ENCODE data around the gene CFAP97D2. TPM values are rescaled to one million over a fixed set of nuclear protein-coding genes. Genes with fewer than 3 reads are reported as not detected.

CFAP97D2 gene
- polyA plus RNA-seq, 1 donor from 2014 or later, result not detected

DNA sequence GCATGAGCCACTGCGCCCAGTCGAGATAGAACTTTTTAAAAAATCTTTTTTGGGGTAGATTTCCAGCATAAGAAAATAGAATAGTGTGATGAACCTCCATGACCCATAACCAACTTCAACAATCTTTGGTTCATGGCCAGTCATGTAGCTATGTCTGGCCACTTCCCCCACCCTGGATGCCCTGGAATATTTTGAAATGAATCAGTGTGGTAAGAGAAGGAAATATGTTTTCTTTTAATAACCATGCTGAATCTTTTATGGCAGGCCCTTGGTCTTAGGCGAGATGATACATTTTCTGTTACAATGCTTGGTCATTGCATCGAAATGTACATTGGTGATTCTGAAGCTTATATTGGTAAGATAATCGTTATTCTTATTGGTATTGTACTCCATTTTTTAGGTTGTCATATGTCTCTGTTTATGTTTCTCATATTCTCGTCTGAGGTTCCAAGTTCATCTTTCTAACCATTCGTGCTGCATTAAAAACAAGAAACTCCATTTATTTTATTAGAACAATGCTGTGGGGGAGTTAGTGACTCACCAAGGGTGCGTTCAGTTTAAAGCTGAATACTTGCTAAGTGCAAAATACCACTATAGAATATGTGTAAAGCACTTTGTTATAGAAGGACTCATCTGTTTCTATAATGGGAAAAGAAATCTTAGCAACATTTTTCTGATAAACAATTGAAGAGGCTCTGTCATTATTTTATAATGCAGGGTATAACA lies 86.0 kb downstream of the CFAP97D2 start:
- no peaks in the 10 kb centered on the region for H3K9me2 ChIP-seq (ENCODE audit: insufficient read depth, low read length)
- no peak overlapping the region for H3K9ac ChIP-seq (ENCODE audit: low read length)
- H3K79me2 ChIP-seq (replicated peaks; ENCODE audit: insufficient read depth, low read length), result no peaks in the 10 kb centered on the region
- H3K9me3 ChIP-seq (ENCODE audit: low read length), result no peaks in the 10 kb centered on the region
- no peaks in the 10 kb centered on the region for H4K20me1 ChIP-seq (ENCODE audit: insufficient read depth)
- no peak overlapping the region for H3K4me3 ChIP-seq (ENCODE audit: low read length)
- no peak overlapping the region for H3K27ac ChIP-seq (ENCODE audit: low read length)
- no peak for TF ChIP-seq RAD21 (conservative IDR thresholded peaks at IDR 0.05)
- TF ChIP-seq EP300 (conservative IDR thresholded peaks at IDR 0.05; ENCODE audit: poor library complexity, severe bottlenecking), result no peak
- TF ChIP-seq, protein P1, sequence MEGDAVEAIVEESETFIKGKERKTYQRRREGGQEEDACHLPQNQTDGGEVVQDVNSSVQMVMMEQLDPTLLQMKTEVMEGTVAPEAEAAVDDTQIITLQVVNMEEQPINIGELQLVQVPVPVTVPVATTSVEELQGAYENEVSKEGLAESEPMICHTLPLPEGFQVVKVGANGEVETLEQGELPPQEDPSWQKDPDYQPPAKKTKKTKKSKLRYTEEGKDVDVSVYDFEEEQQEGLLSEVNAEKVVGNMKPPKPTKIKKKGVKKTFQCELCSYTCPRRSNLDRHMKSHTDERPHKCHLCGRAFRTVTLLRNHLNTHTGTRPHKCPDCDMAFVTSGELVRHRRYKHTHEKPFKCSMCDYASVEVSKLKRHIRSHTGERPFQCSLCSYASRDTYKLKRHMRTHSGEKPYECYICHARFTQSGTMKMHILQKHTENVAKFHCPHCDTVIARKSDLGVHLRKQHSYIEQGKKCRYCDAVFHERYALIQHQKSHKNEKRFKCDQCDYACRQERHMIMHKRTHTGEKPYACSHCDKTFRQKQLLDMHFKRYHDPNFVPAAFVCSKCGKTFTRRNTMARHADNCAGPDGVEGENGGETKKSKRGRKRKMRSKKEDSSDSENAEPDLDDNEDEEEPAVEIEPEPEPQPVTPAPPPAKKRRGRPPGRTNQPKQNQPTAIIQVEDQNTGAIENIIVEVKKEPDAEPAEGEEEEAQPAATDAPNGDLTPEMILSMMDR (IDR thresholded peaks at IDR 0.05; ENCODE audit: poor library complexity, severe bottlenecking), result no peak
- no peak for TF ChIP-seq SMC3 (conservative IDR thresholded peaks at IDR 0.05; ENCODE audit: poor library complexity)
- no peak for TF ChIP-seq TAF1 (IDR thresholded peaks at IDR 0.05; ENCODE audit: low read depth)
- no peak for TF ChIP-seq EZH2 (IDR thresholded peaks at IDR 0.05; ENCODE audit: borderline replicate concordance, insufficient read depth, low read length, poor library complexity, severe bottlenecking)
- TF ChIP-seq MXI1 (conservative IDR thresholded peaks at IDR 0.05; ENCODE audit: poor library complexity, severe bottlenecking), result no peak
- TF ChIP-seq, protein P2, sequence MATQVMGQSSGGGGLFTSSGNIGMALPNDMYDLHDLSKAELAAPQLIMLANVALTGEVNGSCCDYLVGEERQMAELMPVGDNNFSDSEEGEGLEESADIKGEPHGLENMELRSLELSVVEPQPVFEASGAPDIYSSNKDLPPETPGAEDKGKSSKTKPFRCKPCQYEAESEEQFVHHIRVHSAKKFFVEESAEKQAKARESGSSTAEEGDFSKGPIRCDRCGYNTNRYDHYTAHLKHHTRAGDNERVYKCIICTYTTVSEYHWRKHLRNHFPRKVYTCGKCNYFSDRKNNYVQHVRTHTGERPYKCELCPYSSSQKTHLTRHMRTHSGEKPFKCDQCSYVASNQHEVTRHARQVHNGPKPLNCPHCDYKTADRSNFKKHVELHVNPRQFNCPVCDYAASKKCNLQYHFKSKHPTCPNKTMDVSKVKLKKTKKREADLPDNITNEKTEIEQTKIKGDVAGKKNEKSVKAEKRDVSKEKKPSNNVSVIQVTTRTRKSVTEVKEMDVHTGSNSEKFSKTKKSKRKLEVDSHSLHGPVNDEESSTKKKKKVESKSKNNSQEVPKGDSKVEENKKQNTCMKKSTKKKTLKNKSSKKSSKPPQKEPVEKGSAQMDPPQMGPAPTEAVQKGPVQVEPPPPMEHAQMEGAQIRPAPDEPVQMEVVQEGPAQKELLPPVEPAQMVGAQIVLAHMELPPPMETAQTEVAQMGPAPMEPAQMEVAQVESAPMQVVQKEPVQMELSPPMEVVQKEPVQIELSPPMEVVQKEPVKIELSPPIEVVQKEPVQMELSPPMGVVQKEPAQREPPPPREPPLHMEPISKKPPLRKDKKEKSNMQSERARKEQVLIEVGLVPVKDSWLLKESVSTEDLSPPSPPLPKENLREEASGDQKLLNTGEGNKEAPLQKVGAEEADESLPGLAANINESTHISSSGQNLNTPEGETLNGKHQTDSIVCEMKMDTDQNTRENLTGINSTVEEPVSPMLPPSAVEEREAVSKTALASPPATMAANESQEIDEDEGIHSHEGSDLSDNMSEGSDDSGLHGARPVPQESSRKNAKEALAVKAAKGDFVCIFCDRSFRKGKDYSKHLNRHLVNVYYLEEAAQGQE (IDR thresholded peaks at IDR 0.05; ENCODE audit: borderline replicate concordance), result no peak
- TF ChIP-seq POLR2AphosphoS5 (IDR thresholded peaks at IDR 0.05), result no peak
- H3K4me2 ChIP-seq (ENCODE audit: low read length), result no peak overlapping the region
- H3F3A ChIP-seq (ENCODE audit: insufficient read depth, low read length, poor library complexity, severe bottlenecking), result no peaks in the 10 kb centered on the region
- H3K36me3 ChIP-seq (ENCODE audit: insufficient read depth, low read length), result peaks cover 13% of the 10 kb centered on the region
- no peaks in the 10 kb centered on the region for H3K27me3 ChIP-seq (ENCODE audit: insufficient read depth, low read depth, low read length)
- H2AFZ ChIP-seq (ENCODE audit: low read depth, low read length), result no peak overlapping the region

DNA sequence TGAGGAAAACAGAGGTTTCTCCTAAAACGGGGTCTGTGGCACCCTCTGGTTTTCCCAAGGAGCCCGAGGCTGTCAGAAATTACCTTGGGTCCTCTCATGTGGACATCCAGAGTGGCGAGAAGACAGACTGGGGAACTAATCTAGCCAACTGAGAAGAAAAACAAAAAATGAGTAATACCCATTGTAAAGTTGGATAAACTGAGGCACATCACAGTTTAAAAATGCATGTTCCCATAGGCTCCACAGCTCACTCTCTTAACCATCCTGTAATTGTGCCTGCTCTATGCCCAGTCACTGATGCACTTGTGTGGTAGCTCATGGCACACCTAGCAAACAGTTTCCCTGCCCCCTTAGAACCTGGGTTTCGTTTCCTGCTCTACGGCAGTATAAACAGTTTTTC lies 87.2 kb downstream of the CFAP97D2 start:
- no peaks in the 10 kb centered on the region for H3F3A ChIP-seq (ENCODE audit: insufficient read depth, low read length, poor library complexity, severe bottlenecking)
- no peaks in the 10 kb centered on the region for H3K27me3 ChIP-seq (ENCODE audit: insufficient read depth, low read depth, low read length)
- H3K36me3 ChIP-seq (ENCODE audit: insufficient read depth, low read length), result peaks cover 13% of the 10 kb centered on the region
- no peaks in the 10 kb centered on the region for H3K9me3 ChIP-seq (ENCODE audit: low read length)
- H3K4me2 ChIP-seq (ENCODE audit: low read length), result no peak overlapping the region
- H3K27ac ChIP-seq (ENCODE audit: low read length), result no peak overlapping the region
- TF ChIP-seq RAD21 (conservative IDR thresholded peaks at IDR 0.05), result no peak
- TF ChIP-seq, protein P1 (IDR thresholded peaks at IDR 0.05; ENCODE audit: poor library complexity, severe bottlenecking), result no peak
- TF ChIP-seq EZH2 (IDR thresholded peaks at IDR 0.05; ENCODE audit: borderline replicate concordance, insufficient read depth, low read length, poor library complexity, severe bottlenecking), result no peak
- TF ChIP-seq EP300 (conservative IDR thresholded peaks at IDR 0.05; ENCODE audit: poor library complexity, severe bottlenecking), result no peak
- TF ChIP-seq POLR2AphosphoS5 (IDR thresholded peaks at IDR 0.05), result no peak
- no peak for TF ChIP-seq TAF1 (IDR thresholded peaks at IDR 0.05; ENCODE audit: low read depth)
- no peak overlapping the region for H2AFZ ChIP-seq (ENCODE audit: low read depth, low read length)
- H4K20me1 ChIP-seq (ENCODE audit: insufficient read depth), result no peaks in the 10 kb centered on the region
- no peak overlapping the region for H3K4me3 ChIP-seq (ENCODE audit: low read length)
- no peaks in the 10 kb centered on the region for H3K79me2 ChIP-seq (replicated peaks; ENCODE audit: insufficient read depth, low read length)
- no peaks in the 10 kb centered on the region for H3K9me2 ChIP-seq (ENCODE audit: insufficient read depth, low read length)
- H3K9ac ChIP-seq (ENCODE audit: low read length), result no peak overlapping the region

All from neural cell (in vitro differentiated cells).